KMS-11 (cell line): Measurements from ENCODE around the gene SNAI1.
A peak's percentile ranks its signal among the peaks of the same experiment; 100 is the strongest.

Experiments used
- H2AFZ ChIP-seq: fragments of 200-600 bp; sonication (generic); 2 replicates; pipeline ENCODE4 v1.6.1; 2016; ENCODE audit warnings: antibody characterized with exemption, mixed run types, low read depth
- H3K27ac ChIP-seq: fragments of 200-600 bp; sonication (generic); 2 replicates; pipeline ENCODE4 v1.6.1; 2016; ENCODE audit warnings: mild to moderate bottlenecking, mixed run types
- H3K27me3 ChIP-seq: fragments of 200-600 bp; sonication (generic); 2 replicates; pipeline ENCODE4 v1.6.1; 2017; ENCODE audit warnings: mild to moderate bottlenecking, low read depth, mixed run types, moderate library complexity; ENCODE audit not compliant: insufficient read depth
- H3K36me3 ChIP-seq: fragments of 200-600 bp; sonication (generic); 2 replicates; pipeline ENCODE4 v1.6.1; 2017; ENCODE audit warnings: mild to moderate bottlenecking, mixed run types; ENCODE audit not compliant: insufficient read depth
- H3K4me1 ChIP-seq: fragments of 200-600 bp; sonication (generic); 2 replicates; pipeline ENCODE4 v1.6.1; 2016; ENCODE audit warnings: mild to moderate bottlenecking, low read depth, mixed run types; ENCODE audit not compliant: poor library complexity, severe bottlenecking
- H3K4me2 ChIP-seq: fragments of 200-600 bp; sonication (generic); 2 replicates; pipeline ENCODE4 v1.7.0; 2016; ENCODE audit warnings: mild to moderate bottlenecking, mixed run types
- H3K4me3 ChIP-seq: fragments of 200-600 bp; sonication (generic); IDR thresholded peaks from 2 replicates; pipeline ENCODE4 v1.6.1; 2017; ENCODE audit warnings: low read depth, low read length, mixed read lengths; ENCODE audit not compliant: insufficient read depth
- H3K79me2 ChIP-seq: fragments of 200-600 bp; sonication (generic); 2 replicates; pipeline ENCODE4 v1.6.1; 2016; ENCODE audit warnings: low read depth, mixed run types; ENCODE audit not compliant: insufficient read depth
- H3K9ac ChIP-seq: fragments of 200-600 bp; sonication (generic); 2 replicates; pipeline ENCODE4 v1.6.1; 2016; ENCODE audit warnings: mild to moderate bottlenecking, mixed run types
- H4K20me1 ChIP-seq: fragments of 200-600 bp; sonication (generic); 2 replicates; pipeline ENCODE4 v1.6.1; 2016; ENCODE audit warnings: mild to moderate bottlenecking, mixed run types; ENCODE audit not compliant: insufficient read depth
- CTCF ChIP-seq: fragments of 200-600 bp; sonication (generic); conservative IDR thresholded peaks from 2 replicates; pipeline ENCODE4 v1.6.1; 2017; ENCODE audit warnings: low read depth, mild to moderate bottlenecking, antibody characterized with exemption, low read length, moderate library complexity, mixed read lengths

SNAI1 gene

GRCh38 chr20:49961413-49961812 is 21.4 kb upstream of the SNAI1 start:
- H3K4me3 ChIP-seq = no peak overlapping the region
- H3K27ac ChIP-seq = no peak overlapping the region
- no peaks in the 10 kb centered on the region for H3K27me3 ChIP-seq
- no peaks in the 10 kb centered on the region for H3K79me2 ChIP-seq
- no peak overlapping the region for H2AFZ ChIP-seq
- TF ChIP-seq CTCF = no peak
- H3K36me3 ChIP-seq = no peaks in the 10 kb centered on the region
- no peak overlapping the region for H3K9ac ChIP-seq
- H3K4me2 ChIP-seq = no peak overlapping the region
- H3K4me1 ChIP-seq = peaks cover 9% of the 10 kb centered on the region
- H4K20me1 ChIP-seq = no peaks in the 10 kb centered on the region

- H3K4me3 ChIP-seq = no peak overlapping the region
- no peaks in the 10 kb centered on the region for H3K79me2 ChIP-seq
- no peak overlapping the region for H2AFZ ChIP-seq
- peak; percentile 83 for TF ChIP-seq CTCF
- no peak overlapping the region for H3K27ac ChIP-seq
- no peaks in the 10 kb centered on the region for H3K27me3 ChIP-seq
- peaks cover 26% of the 10 kb centered on the region for H3K4me1 ChIP-seq
- H3K36me3 ChIP-seq = no peaks in the 10 kb centered on the region
- no peak overlapping the region for H3K9ac ChIP-seq
- H3K4me2 ChIP-seq = no peak overlapping the region
- H4K20me1 ChIP-seq = no peaks in the 10 kb centered on the region
Measured at GRCh38 chr20:49964964-49965780, 17.6 kb upstream of the SNAI1 start.

- Histone ChIP-seq H3K79me2 (no peaks in the 10 kb centered on the region), H3K27ac (no peak overlapping the region)
Measured at GRCh38 chr20:49965781-49966305, 16.9 kb upstream of the SNAI1 start.

DNA sequence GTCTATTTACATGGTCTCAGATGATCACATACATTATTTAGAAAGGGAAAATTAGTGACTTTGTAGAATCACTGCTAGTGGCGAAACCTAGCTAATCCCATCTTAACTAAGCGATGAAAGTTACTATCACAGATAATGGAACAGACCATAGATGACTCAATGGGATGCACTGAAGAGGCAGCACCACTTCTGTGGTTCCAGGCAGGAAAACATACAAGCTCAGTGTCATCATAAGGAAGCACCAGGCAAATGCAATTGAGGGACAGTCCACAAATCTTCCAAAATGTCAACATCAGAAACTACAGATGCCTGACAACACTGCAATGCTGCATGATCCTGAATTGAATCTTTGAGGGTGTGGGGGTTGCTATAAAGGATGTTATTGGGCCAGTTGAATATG is 15.9 kb upstream of the SNAI1 start:
- H3K27ac ChIP-seq = no peak overlapping the region
- no peaks in the 10 kb centered on the region for H3K27me3 ChIP-seq
- H3K4me3 ChIP-seq = no peak overlapping the region
- H3K36me3 ChIP-seq = no peaks in the 10 kb centered on the region
- no peaks in the 10 kb centered on the region for H4K20me1 ChIP-seq
- H3K79me2 ChIP-seq = no peaks in the 10 kb centered on the region
- H2AFZ ChIP-seq = no peak overlapping the region
- H3K9ac ChIP-seq = no peak overlapping the region
- no peak for TF ChIP-seq CTCF
- peaks cover 26% of the 10 kb centered on the region for H3K4me1 ChIP-seq
- H3K4me2 ChIP-seq = no peak overlapping the region

More at GRCh38 chr20:49965781-49966305, 16.9 kb upstream of the SNAI1 start:
- Histone ChIP-seq H2AFZ (no peak overlapping the region), H3K4me2 (no peak overlapping the region), H3K4me1 (peaks cover 26% of the 10 kb centered on the region), H3K27me3 (no peaks in the 10 kb centered on the region), H3K9ac (no peak overlapping the region), H4K20me1 (no peaks in the 10 kb centered on the region), H3K4me3 (no peak overlapping the region), H3K36me3 (no peaks in the 10 kb centered on the region)
- no peak for TF ChIP-seq CTCF
